Mucosa of gallbladder (tissue), 1 donor: ENCODE data around the gene SPIRE2. TPM values are rescaled to one million over a fixed set of nuclear protein-coding genes. Genes with fewer than 3 reads are reported as not detected.
"Not testable (repeated sequence)": the region's sequence is repeated elsewhere in the genome, so short reads cannot be mapped to it uniquely, and the experiment has no call there.

ENCODE experiments used
- DNase-seq: peaks from one replicate; pipeline ENCODE4 v3.0.0-alpha.2; 2020; ENCODE audit warnings: low spot score
- total RNA-seq: library from RNA; stranded (reverse); gene quantifications from one replicate; pipeline ENCODE4 v1.2.1, GENCODE V29; 2021
- donor health status: DM: no; HTN: no; CAD: no.

SPIRE2 gene
- total RNA-seq, 1 donor from 2014 or later: 19.9 TPM

- not testable (repeated sequence) for DNase-seq
Measured at GRCh38 chr16:89806589-89807193, 21.6 kb upstream of the SPIRE2 start.

GRCh38 chr16:89808475-89808874, 19.8 kb upstream of the SPIRE2 start:
- no peak for DNase-seq

- DNase-seq: no peak
Measured at GRCh38 chr16:89811321-89811720, 17.0 kb upstream of the SPIRE2 start.

DNA sequence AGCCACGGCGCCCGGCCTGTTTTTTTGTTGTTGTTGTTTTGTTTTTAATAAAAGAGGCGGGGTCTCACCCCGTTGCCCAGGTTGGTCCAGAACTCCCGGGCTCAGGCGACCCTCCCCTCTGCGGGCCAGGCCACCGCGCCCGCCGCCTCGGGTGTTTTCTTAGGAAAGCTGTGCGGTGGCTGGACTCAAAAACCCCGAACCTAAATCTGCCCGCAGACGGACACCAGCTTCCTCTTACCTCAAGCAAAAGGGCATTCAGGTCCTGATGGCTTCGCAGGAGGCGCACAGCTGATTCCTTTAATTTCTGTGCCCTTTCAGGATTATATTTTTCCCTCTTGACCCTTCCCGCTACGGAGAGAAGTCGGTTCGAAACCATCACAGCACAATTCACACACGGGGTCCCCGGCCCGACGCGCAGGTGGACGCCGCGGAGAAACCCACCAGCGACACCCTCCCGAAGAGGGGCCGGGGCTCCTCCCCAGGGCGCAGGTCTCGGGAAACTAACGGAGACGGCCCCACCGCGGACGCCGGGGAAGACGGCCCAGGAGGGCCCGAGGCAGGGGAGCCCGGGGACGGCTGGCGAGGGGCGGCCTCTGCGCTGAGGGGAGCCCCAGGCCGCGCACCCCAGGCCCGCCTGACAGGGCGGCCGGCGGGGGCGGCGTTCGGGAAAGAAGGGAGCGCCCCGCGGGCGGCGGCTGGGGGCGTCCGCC, 12.5 kb upstream of the SPIRE2 start:
- no peak for DNase-seq

DNA sequence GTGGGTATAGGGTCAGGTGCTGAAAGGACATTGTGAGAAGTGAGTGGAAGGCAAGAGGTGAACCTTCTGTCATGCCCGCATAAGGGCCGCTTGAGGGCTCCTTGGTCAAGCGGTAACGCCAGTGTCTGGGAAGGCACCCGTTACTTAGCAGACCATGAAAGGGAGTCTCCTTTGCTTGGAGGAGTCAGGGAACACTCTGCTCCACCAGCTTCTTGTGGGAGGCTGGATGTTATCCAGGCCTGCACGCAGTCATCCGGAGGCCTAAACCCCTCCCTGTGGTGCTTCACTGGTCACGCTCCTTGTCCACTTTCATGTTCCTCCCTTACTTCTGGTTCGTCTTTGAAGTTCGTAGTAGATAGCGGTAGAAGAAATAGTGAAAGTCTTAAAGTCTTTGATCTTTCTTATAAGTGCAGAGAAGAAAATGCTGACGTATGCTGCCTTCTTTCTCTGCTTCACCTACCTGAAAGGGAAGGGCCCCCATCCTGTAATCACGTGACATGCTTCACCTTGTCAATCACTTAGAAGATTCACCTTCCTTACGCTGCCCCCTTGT, 9.3 kb upstream of the SPIRE2 start:
- DNase-seq: not testable (repeated sequence)

GRCh38 chr16:89819448-89819847, 8.8 kb upstream of the SPIRE2 start:
- DNase-seq: not testable (repeated sequence)

DNA sequence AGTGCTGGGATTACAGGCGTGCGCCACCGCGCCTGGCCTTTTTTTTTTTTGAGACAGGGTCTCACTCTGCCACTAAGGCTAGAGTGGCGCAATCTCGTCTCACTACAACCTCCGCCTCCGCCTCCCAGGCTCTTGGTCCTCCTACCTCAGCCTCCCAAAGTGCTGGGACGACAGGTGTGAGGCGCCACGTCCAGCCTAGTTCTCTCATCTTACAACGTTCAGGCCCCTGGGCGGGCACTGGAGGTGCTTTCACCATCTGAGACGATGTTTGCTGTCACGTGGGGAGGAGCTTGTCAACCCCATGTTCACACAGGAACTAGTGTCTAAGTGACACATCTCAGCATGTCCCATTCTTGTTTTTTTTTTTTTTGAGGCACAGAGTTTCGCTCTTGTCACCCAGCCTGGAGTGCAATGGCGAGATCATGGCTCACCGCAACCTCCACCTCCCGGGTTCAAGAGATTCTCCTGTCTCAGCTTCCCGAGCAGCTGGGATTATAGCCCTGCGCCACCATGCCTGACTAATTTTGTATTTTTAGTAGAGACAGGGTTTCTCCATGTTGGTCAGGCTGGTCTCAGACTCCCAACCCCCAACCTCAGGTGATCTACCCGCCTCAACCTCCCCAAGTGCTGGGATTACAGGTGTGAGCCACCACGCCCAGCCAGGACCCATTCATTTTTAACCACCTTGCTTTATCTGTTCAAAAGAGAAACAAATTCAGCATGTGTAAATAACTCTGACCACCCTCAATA, 6.7 kb upstream of the SPIRE2 start:
- no peak for DNase-seq

GRCh38 chr16:89822188-89823086, 5.8 kb upstream of the SPIRE2 start:
- DNase-seq: no peak

- no peak for DNase-seq
Measured at GRCh38 chr16:89823087-89823823, 5.0 kb upstream of the SPIRE2 start.

- not testable (repeated sequence) for DNase-seq
Measured at GRCh38 chr16:89823824-89824148, 4.5 kb upstream of the SPIRE2 start.

DNA sequence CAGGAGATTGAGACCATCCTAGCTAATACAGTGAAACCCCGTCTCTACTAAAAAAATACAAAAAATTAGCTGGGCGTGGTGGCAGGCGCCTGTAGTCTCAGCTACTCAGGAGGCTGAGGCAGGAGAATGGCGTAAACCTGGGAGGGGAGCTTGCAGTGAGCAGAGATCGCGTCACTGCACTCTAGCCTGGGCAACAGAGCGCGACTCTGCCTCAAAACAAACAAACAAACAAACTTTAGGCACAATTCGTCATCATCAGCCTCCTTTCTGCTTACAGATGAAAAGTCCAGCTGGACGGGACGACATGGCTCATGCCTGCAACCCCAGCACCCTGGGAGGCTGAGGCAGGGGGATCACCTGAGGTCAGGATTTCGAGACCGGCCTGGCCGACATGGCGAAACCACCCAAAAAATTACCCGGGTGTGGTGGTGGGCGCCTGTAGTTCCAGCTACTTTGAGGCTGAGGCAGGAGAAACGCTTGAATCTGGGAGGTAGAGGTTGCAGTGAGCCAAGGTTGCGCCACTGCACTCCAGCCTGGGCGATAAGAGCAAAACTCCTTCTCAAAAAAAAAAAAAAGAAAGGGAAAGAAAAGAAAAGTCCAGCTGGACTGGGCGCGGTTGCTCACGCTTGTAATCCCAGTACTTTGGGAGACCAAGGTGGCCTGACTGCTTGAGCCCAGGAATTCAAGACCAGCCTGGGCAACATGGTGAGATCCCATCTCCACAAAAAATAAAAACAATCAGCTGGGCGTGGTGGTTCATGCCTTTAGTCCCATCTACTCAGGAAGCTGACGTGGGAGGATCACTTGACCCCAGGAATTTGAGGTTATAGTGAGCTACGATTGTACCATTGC, 1.5 kb upstream of the SPIRE2 start:
- DNase-seq: no peak

DNA sequence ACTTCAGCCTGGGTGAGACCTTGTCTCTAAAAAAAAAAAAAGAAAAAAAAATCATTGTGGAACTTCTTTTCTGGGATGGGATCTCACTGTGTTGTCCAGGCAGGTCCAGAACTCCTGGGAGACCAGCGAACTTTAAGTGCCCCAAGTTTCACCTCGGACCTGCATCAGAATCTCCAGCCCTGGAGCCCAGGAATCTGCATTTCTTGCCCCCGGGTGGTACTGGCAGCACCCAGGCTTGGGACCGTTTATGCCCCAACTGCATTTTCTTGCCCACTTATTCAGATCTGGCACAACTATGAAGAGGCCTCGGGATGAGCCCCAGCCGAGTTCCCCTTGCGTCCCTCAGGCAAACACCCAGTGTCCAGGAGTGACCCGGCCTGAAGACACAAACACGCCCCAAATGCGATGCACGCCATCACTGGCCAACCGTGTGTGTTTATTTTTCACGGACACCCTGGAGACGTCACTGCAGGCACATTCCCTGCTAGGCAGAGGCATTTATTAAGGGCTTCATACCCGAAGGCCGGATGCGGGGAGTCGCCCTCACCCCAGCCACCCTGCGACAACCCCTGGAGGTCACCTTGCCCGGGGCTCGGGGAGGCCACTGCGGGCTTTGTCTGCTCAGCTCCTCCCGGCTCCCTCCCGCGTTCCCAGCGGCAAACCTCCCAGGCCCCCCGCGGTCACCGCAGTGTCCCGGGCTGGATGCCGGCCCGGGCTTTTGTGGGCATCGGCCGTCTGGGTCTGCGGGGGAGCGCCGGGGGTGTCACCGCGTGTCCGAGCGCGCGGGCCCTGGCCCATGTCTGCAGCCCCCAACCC, 684 bp upstream of the SPIRE2 start:
- peak; percentile 34 for DNase-seq

- DNase-seq: no peak
Measured at GRCh38 chr16:89828870-89829629, 775 bp downstream of the SPIRE2 start.

DNA sequence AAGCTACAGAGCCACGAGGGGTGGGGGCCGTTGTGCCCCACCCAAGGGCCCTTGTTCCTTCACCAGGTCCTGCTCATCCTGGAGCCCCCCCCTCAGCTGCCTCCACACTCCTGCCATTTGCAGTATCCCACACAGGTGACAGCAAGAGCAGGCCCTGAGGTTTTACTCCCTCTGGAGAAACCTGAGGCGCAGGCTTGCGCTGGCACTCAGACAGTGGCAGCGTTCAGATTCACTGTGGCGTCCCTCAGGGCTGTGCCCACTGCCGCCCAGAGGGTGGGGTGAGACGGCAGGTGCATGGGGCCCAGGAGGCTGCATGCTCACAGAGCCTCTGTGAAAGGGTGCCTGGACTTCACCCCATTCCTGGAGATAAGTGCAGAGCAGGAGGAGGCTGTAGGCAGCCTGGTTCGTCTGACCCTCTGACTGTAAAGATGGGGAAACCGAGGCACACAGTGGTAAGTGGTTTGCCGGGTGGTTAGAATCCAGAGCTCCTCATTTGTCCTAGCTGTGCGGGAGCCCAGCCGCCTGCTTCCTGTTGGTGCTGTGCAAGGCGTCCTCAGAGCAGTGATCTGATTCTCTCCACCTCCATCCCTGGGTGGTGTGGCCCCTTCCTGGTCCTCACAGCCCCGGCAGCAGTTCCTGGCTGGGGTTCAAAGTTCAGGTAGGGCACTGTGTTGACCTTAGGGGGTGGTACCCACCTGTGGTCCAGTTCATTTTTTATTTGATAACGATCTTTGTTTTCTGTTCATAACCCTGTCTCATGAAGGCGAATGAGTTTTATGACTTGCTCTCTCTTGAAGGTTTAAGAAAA, 1.6 kb downstream of the SPIRE2 start:
- DNase-seq: no peak

- DNase-seq: no peak
Measured at GRCh38 chr16:89831810-89832328, 3.6 kb downstream of the SPIRE2 start.

DNA sequence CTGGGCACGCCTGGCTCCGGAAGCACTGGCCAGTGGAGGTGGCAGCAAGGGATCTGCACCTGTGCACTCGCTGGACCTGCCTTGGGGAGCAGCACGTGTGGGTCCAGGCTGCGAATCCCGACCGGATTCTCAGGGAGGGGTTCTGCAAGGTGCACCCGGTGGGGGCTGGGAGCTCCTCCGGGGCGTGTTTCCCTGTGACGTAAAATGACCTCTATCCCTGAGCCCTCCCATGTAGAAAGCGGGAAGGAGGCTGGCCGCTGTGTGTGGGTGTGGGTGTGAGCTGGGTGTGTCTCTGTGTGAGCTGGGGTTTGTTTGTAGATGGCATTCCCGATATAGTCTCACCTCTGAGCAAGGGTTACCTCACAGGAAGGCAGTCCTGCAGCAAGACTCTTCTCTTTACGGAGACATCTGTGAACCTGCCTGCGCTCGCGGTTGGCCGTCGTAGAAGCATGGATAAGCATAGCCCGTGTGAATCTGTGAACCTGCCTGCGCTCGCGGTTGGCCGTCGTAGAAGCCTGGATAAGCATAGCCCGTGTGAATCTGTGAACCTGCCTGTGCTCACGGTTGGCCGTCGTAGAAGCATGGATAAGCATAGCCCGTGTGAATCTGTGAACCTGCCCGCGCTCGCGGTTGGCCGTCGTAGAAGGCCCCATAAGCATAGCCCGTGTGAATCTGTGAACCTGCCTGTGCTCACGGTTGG, 5.5 kb downstream of the SPIRE2 start:
- peak; percentile 73 for DNase-seq
